ENCODE measurements around the gene LTBP1. TPM values are rescaled to one million over a fixed set of nuclear protein-coding genes. Genes with fewer than 3 reads are reported as not detected.
A peak's percentile ranks its signal among the peaks of the same experiment; 100 is the strongest.

Gene LTBP1
- total and polyA plus RNA-seq, 2 experiments from 2014 or later: 35.6 to 68.9 TPM

- Histone ChIP-seq H3K9me2 (replicated peaks; ENCODE audit: insufficient read depth) (no peaks in the 10 kb centered on the region), H3K27ac (no peak overlapping the region), H3K36me3 (replicated peaks; ENCODE audit: insufficient read depth, low read depth) (no peaks in the 10 kb centered on the region), H3K27me3 (no peaks in the 10 kb centered on the region), H3K9me3 (ENCODE audit: low read depth) (no peaks in the 10 kb centered on the region), H3K4me3 (no peak overlapping the region), H3K79me2 (no peaks in the 10 kb centered on the region), H2AFZ (no peak overlapping the region), H4K20me1 (ENCODE audit: insufficient read depth, poor library complexity, severe bottlenecking) (no peaks in the 10 kb centered on the region), H3K4me1 (ENCODE audit: insufficient read depth) (no peaks in the 10 kb centered on the region), H3K4me2 (no peak overlapping the region)
- 98% methylated on average over 3 of the region's 3 CpGs for WGBS (ENCODE audit: low lambda C conversion rate, missing lambda C conversion rate)
- DNase-seq (ENCODE audit: low spot score): no peak
- TF ChIP-seq EZH2phosphoT487 (IDR thresholded peaks at IDR 0.05; ENCODE audit: low read depth, severe bottlenecking, unreplicated experiment) (no peak), CTCF (IDR thresholded peaks at IDR 0.05; ENCODE audit: poor library complexity) (no peak), EZH2 (IDR thresholded peaks at IDR 0.05; ENCODE audit: borderline replicate concordance) (no peak)
These were observed 354.6 kb downstream of the LTBP1 start for GRCh38 chr2:33301355-33301754.

- Histone ChIP-seq H3K4me3 (no peak overlapping the region), H3K9me2 (replicated peaks; ENCODE audit: insufficient read depth) (no peaks in the 10 kb centered on the region), H3K4me2 (no peak overlapping the region), H3K27ac (no peak overlapping the region), H3K27me3 (no peaks in the 10 kb centered on the region), H3K36me3 (replicated peaks; ENCODE audit: insufficient read depth, low read depth) (no peaks in the 10 kb centered on the region), H4K20me1 (ENCODE audit: insufficient read depth, poor library complexity, severe bottlenecking) (no peaks in the 10 kb centered on the region), H3K79me2 (no peaks in the 10 kb centered on the region), H3K4me1 (ENCODE audit: insufficient read depth) (no peaks in the 10 kb centered on the region), H3K9me3 (ENCODE audit: low read depth) (no peaks in the 10 kb centered on the region), H2AFZ (no peak overlapping the region)
- WGBS (ENCODE audit: low lambda C conversion rate, missing lambda C conversion rate): 87% methylated on average over 2 of the region's 2 CpGs
- DNase-seq (ENCODE audit: low spot score): no peak
- TF ChIP-seq EZH2phosphoT487 (IDR thresholded peaks at IDR 0.05; ENCODE audit: low read depth, severe bottlenecking, unreplicated experiment) (no peak), EZH2 (IDR thresholded peaks at IDR 0.05; ENCODE audit: borderline replicate concordance) (no peak), CTCF (IDR thresholded peaks at IDR 0.05; ENCODE audit: poor library complexity) (no peak)
These were observed 355.6 kb downstream of the LTBP1 start for GRCh38 chr2:33302348-33302747.

- H3K27me3 ChIP-seq: no peaks in the 10 kb centered on the region
- no peaks in the 10 kb centered on the region for H3K9me3 ChIP-seq (ENCODE audit: low read depth)
- H2AFZ ChIP-seq: no peak overlapping the region
- TF ChIP-seq EZH2 (IDR thresholded peaks at IDR 0.05; ENCODE audit: borderline replicate concordance) (no peak), EZH2phosphoT487 (IDR thresholded peaks at IDR 0.05; ENCODE audit: low read depth, severe bottlenecking, unreplicated experiment) (no peak), CTCF (IDR thresholded peaks at IDR 0.05; ENCODE audit: poor library complexity) (no peak)
- H3K9me2 ChIP-seq (replicated peaks; ENCODE audit: insufficient read depth): no peaks in the 10 kb centered on the region
- no peaks in the 10 kb centered on the region for H3K4me1 ChIP-seq (ENCODE audit: insufficient read depth)
- H3K4me2 ChIP-seq: no peak overlapping the region
- H3K36me3 ChIP-seq (replicated peaks; ENCODE audit: insufficient read depth, low read depth): no peaks in the 10 kb centered on the region
- 76% methylated on average over 10 of the region's 10 CpGs for WGBS (ENCODE audit: low lambda C conversion rate, missing lambda C conversion rate)
- no peak overlapping the region for H3K4me3 ChIP-seq
- no peaks in the 10 kb centered on the region for H3K79me2 ChIP-seq
- peak; percentile 13 for DNase-seq (ENCODE audit: low spot score)
- no peaks in the 10 kb centered on the region for H4K20me1 ChIP-seq (ENCODE audit: insufficient read depth, poor library complexity, severe bottlenecking)
- H3K27ac ChIP-seq: no peak overlapping the region
These were observed 357.5 kb downstream of the LTBP1 start for GRCh38 chr2:33304032-33304864.

All from hepatocyte (in vitro differentiated cells).